GM20000 (cell line): ENCODE measurements around the gene IL20RB.
"Not testable (repeated sequence)": the region's sequence is repeated elsewhere in the genome, so short reads cannot be mapped to it uniquely, and the experiment has no call there.

Experiments
- DNase-seq: peaks from one replicate; pipeline ENCODE4 v3.0.0; 2012; ENCODE audit warnings: low spot score
- CTCF ChIP-seq: IDR thresholded peaks from 2 replicates; pipeline ENCODE4 v1.5.1; 2012; ENCODE audit warnings: mild to moderate bottlenecking, control low read depth; ENCODE audit errors: extremely low read depth, missing control alignments

Gene IL20RB

DNA sequence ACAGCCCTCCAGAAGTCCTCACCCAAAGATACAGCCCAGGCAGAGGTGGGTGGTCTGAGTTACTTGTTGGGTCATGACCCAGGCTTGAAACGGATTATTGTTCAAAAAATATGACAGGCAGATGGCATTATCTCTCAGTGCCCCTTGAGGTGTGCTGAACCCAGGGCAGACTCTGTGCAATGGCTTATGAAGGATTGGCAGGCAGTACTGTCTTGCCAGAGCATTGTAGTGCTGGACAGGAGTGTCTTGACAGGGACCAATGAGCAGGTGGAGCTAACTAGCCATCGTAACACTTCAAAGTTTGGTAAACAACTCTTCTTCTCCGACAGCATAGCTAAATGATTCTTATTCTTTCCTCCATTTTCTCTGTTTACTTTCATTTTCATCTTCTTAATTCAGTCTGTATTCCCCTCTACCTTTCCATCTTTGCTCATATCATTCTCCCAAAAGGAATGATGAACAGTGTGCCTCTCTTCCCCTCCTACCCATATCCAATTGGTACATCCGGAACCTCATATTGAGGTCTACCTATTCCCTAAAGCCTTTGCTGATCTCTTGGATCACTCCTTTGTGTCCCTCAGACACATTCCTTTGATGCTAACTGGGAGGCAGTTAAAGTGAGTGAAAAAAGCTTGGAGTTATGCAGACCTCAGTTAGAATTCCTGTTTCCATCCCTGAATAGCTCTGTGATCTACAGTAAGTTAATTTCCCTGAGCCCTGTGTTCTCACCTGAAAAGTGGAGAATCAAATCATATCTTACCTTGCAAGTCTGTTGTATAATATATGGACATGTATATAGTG lies 2.6 kb upstream of the IL20RB start:
- TF ChIP-seq CTCF = no peak

DNA sequence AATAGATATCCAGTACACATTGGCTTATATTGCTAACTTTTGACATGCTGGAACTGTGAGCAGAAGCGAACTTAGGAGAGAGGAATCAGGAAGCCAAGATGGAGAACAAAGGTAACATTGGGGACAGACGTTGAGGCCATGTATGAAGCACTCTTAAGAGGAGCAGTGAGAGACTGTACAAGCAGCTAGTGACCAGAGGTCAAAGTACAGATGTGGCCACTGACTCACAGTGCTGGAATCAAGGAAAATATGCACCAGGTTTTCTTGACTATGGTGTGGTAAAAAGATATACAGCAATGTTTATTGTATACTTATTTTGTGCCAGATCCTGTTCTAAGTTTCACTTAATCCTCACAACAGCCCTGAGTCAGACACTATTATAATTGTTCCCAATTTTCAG lies 2.0 kb upstream of the IL20RB start:
- no peak for TF ChIP-seq CTCF
- no peak for DNase-seq

More for the DNA sequence above, 2.6 kb upstream of the IL20RB start:
- no peak for DNase-seq

DNA sequence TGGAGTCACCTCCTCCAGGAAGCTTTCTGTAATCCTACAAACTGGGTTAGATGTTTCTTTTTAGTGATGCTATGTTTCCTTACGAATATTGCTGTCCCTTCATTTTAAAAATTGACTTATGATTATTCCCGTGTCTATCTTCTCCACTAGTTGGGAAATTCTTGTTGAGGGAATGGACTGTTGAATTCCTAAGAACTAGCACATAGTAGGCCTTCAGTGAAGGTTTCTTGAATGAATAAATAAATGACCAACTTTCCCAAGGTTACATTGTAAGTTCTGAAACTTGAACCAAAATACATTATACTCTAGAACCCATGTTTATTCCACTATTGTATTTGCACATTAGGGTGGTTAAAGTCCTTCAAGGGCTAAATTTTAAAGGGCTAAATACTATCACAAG lies 812 bp upstream of the IL20RB start:
- no peak for TF ChIP-seq CTCF
- DNase-seq = no peak

- no peak for TF ChIP-seq CTCF
- DNase-seq = no peak
Measured at GRCh38 chr3:136958939-136959338, 1.2 kb downstream of the IL20RB start.

DNA sequence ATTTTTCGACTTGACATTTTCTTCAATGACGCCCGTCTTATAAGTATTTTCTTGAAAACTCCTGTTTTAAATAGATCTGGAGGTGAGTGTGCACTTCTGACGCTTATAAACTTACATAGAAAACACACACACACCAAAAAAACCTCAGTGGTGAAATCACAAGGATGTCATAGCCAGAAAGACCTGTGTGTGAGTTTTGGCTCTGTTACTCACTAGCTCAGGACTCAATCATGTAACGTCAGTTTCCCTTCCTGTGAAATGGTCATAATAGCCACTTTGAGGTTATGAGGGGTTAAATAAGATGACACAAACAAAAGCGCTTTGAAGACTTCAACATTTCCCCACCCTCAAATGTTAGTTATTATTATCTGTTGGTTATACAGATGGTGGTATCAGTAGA lies 1.8 kb downstream of the IL20RB start:
- TF ChIP-seq CTCF = no peak

GRCh38 chr3:136960838-136961836 lies 3.4 kb downstream of the IL20RB start:
- no peak for TF ChIP-seq CTCF
- DNase-seq = no peak

More for the DNA sequence above, 1.8 kb downstream of the IL20RB start:
- DNase-seq = no peak

DNA sequence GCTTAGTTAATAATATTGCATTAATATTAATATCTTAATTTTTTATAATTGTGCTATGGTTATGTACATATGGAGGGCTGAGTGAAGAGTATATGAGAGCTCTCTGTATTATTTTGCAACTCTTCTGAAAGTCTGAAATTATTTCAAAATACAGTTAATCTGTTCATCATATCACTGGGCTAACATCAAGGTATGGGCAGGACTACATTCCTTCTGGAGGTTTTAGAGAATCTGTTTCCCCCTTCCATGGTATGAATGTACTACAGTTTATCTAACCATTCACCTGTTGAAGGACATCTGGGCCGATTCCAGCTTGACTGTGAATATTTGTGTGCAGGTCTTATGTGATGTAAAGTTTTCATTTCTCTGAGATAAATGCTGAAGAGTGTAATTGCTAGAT lies 5.1 kb downstream of the IL20RB start:
- no peak for TF ChIP-seq CTCF
- DNase-seq = no peak

GRCh38 chr3:136969539-136969938 lies 11.8 kb downstream of the IL20RB start:
- not testable (repeated sequence) for DNase-seq
